Testis (tissue), 2 donors: Measurements from ENCODE around the gene PIP5KL1.

Experiments
- POLR2A ChIP-seq: fragments of 450-650 bp; IDR thresholded peaks from one replicate; pipeline ENCODE4 v1.6.1; 2017; ENCODE audit warnings: antibody characterized with exemption, mild to moderate bottlenecking, moderate library complexity
- TF ChIP-seq, protein P1 (sequence below), 3 experiments: fragments of 450-650 bp in 2 of 3; fragments of 200-600 bp in 1 of 3; sonication (generic) in 1 of 3; IDR thresholded peaks; one replicate each; pipeline ENCODE4 v1.5.1; 2016 to 2019; ENCODE audit warnings: antibody characterized with exemption in 3 of 3, mild to moderate bottlenecking in 2 of 3, moderate library complexity in 1 of 3

DNA sequence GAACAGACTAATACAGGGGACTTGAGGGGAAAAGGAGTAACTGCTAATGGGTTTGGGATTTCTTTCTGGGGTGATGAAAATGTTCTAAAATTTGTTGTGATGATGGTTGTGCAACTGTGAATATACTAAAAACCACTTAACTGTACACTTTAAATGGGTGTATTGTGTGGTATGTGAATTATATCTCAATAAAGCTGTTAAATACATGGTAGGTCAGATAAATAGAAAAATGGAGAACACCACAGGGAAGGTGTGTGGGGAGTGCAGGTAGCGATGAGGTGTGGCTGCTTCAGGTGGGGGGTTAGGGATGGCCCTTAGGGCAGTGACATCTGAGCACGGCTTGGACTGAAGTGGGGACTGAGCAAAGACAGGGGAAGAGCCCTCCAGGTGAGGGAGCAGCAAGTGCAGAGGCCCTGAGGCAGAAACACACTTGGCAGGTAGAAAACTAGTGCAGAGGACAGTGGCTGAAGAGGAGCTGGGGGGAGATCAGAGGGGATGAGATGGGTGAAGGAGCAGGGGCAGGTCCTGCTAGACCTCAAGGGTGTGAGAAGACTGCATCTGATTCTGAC is 29.3 kb upstream of the PIP5KL1 start:
- TF ChIP-seq, protein P1, sequence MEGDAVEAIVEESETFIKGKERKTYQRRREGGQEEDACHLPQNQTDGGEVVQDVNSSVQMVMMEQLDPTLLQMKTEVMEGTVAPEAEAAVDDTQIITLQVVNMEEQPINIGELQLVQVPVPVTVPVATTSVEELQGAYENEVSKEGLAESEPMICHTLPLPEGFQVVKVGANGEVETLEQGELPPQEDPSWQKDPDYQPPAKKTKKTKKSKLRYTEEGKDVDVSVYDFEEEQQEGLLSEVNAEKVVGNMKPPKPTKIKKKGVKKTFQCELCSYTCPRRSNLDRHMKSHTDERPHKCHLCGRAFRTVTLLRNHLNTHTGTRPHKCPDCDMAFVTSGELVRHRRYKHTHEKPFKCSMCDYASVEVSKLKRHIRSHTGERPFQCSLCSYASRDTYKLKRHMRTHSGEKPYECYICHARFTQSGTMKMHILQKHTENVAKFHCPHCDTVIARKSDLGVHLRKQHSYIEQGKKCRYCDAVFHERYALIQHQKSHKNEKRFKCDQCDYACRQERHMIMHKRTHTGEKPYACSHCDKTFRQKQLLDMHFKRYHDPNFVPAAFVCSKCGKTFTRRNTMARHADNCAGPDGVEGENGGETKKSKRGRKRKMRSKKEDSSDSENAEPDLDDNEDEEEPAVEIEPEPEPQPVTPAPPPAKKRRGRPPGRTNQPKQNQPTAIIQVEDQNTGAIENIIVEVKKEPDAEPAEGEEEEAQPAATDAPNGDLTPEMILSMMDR (IDR thresholded peaks at IDR 0.05), result no peak
- TF ChIP-seq POLR2A, result no peak
